Activated CD4-positive, alpha-beta T cell treated with anti-CD3 and anti-CD28 coated beads, Interleukin-2, amount 10 ng/mL, durations not matched to agents 24 days and 14 days (primary cell): ENCODE results near the gene CLIC4. TPM values are rescaled to one million over a fixed set of nuclear protein-coding genes. Genes with fewer than 3 reads are reported as not detected.
"Not testable (repeated sequence)": the region's sequence is repeated elsewhere in the genome, so short reads cannot be mapped to it uniquely, and the experiment has no call there.

Experiments
- DNase-seq: peaks from one replicate; pipeline ENCODE4 v3.0.0; 2022
- H3K27ac Mint-ChIP-seq: one replicate; pipeline ENCODE4 v1.8.0; 2022; ENCODE audit warnings: mild to moderate bottlenecking, mixed read lengths
- H3K27me3 Mint-ChIP-seq: one replicate; pipeline ENCODE4 v1.8.0; 2022; ENCODE audit warnings: mixed read lengths
- H3K36me3 Mint-ChIP-seq: one replicate; pipeline ENCODE4 v1.8.0; 2022; ENCODE audit warnings: low read depth, mild to moderate bottlenecking, mixed read lengths
- H3K4me1 Mint-ChIP-seq: one replicate; pipeline ENCODE4 v1.8.0; 2021; ENCODE audit warnings: mixed read lengths
- H3K4me3 Mint-ChIP-seq: one replicate; pipeline ENCODE4 v1.8.0; 2022; ENCODE audit warnings: mild to moderate bottlenecking, moderate library complexity, mixed read lengths
- H3K9me3 Mint-ChIP-seq: one replicate; pipeline ENCODE4 v1.8.0; 2021; ENCODE audit warnings: mixed read lengths
- intact Hi-C: fragments of 100-400 bp; cut with micrococcal nuclease; formaldehyde crosslinking; loops from one replicate; pipeline ENCODE4 v1.15.1; 2023
- total RNA-seq: library from RNA; stranded (reverse); gene quantifications from 2 replicates; pipeline ENCODE4 v1.2.3, GENCODE V29; 2022

CLIC4 gene
- total RNA-seq: 15.7 and 17.4 TPM in 2 replicates

- peak within 1 kb of the TSS; percentile 86 for H3K27ac Mint-ChIP-seq
- peak; percentile 100 for DNase-seq
- H3K4me3 Mint-ChIP-seq: peak within 1 kb of the TSS; percentile 94
- no peaks in the 10 kb centered on the region for H3K27me3 Mint-ChIP-seq
- no peaks in the 10 kb centered on the region for H3K9me3 Mint-ChIP-seq
- intact Hi-C loops: loop anchor here (1.0 to 10.0 kb wide), 4 partner anchors 102 to 488 kb away; partner anchors contain the start of genes SRRM1 and SYF2
- H3K36me3 Mint-ChIP-seq: peaks cover 1% of the 10 kb centered on the region
- H3K4me1 Mint-ChIP-seq: peaks cover 53% of the 10 kb centered on the region
These were observed at the start of gene CLIC4 for GRCh38 chr1:24744911-24745710. CLIC4 (plus strand) TSS chr1:24745447; CDS start chr1:24745554, 107 bp downstream.

DNA sequence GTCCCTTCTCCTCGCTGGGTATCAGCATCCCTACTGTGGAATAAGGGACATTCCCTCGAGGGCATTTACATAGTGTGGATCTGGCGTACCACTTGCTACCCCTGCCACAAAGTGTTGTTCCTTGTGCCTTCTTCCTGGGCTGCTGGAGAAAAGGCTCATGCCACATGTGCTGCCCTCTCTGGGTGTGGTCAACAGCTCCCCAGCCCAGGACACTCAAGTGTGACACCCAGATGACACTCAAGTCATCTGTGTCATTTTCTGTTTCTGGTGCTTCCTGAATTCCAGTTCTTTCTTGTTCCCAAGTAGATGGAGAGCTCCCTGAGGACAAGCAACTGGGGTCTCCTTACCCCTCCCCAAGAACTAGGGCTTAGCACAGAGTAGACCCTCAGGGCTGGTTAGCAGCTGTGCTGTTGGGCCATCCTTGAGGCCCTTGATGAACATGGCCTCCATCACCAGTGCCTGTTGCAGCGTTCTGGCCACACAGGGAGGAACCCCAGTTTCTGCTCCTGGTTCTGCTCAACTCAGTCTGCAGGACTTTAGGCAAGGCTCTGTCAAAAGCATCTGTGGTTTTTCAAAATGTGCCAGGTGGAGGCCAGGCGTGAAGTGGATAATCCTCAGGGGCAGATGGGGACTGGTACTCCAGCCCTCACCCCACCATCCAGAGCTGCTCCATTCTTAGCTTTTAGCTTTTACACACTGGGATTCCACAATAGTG is 49.0 kb upstream of the CLIC4 start:
- Mint-ChIP-seq H3K27ac (no peak overlapping the region), H3K36me3 (no peaks in the 10 kb centered on the region), H3K4me1 (peaks cover 7% of the 10 kb centered on the region), H3K27me3 (peaks cover 8% of the 10 kb centered on the region), H3K9me3 (no peaks in the 10 kb centered on the region), H3K4me3 (no peak overlapping the region)
- no peak for DNase-seq
- intact Hi-C loops: no loop called here

GRCh38 chr1:24696756-24697330 is 48.4 kb upstream of the CLIC4 start:
- H3K9me3 Mint-ChIP-seq: no peaks in the 10 kb centered on the region
- H3K27me3 Mint-ChIP-seq: peaks cover 7% of the 10 kb centered on the region
- DNase-seq: no peak
- intact Hi-C loops: no loop called here
- peaks cover 7% of the 10 kb centered on the region for H3K4me1 Mint-ChIP-seq
- no peak overlapping the region for H3K27ac Mint-ChIP-seq
- H3K4me3 Mint-ChIP-seq: no peak overlapping the region
- no peaks in the 10 kb centered on the region for H3K36me3 Mint-ChIP-seq

- H3K27ac Mint-ChIP-seq, intact Hi-C loops: not testable (repeated sequence)
These were observed 47.7 kb upstream of the CLIC4 start for GRCh38 chr1:24697453-24698001.

DNA sequence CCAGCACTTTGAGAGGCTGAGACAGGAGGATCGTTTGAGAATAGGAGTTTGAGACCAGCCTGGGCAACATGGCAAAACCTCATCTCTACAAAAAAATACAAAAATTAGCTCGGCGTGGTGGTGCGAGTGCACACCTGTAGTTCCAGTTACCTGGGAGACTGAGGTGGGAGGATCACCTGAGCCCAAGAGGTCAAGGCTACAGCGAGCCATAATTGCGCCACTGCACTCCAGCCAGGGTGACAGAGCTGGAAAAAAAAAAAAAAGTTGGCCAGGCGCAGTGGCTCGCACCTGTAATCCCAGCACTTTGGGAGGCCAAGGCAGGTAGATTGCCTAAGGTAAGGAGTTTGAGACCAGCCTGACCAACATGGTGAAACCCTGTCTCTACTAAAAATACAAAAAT is 46.9 kb upstream of the CLIC4 start:
- H3K9me3 Mint-ChIP-seq, H3K4me3 Mint-ChIP-seq, H3K36me3 Mint-ChIP-seq, H3K27me3 Mint-ChIP-seq, H3K27ac Mint-ChIP-seq, H3K4me1 Mint-ChIP-seq, DNase-seq, intact Hi-C loops: not testable (repeated sequence)

More at GRCh38 chr1:24697453-24698001, 47.7 kb upstream of the CLIC4 start:
- not testable (repeated sequence) for H3K4me1 Mint-ChIP-seq, H3K9me3 Mint-ChIP-seq, H3K36me3 Mint-ChIP-seq, H3K4me3 Mint-ChIP-seq, DNase-seq, H3K27me3 Mint-ChIP-seq

DNA sequence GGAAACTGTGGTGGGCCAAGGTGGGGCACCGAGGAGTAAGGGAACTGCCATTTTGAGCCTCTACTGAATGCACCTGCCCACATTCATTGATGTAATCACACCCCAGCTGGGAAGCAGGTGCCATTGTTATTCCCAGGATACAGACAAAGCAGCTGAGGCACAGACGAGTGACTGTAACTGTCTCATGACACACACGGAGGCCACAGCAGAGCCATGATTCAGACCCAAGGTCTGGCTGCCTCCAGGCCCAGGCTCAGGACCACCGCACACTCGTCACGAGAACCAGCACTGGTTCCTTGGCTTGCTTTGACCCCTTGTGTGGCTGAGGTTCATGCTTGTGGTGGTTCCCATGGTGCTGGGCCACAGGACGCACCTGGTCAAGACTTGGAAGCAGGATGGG is 45.6 kb upstream of the CLIC4 start:
- no peak for DNase-seq
- H3K9me3 Mint-ChIP-seq: no peaks in the 10 kb centered on the region
- peaks cover 7% of the 10 kb centered on the region for H3K27me3 Mint-ChIP-seq
- peaks cover 3% of the 10 kb centered on the region for H3K4me1 Mint-ChIP-seq
- intact Hi-C loops: no loop called here
- no peaks in the 10 kb centered on the region for H3K36me3 Mint-ChIP-seq
- H3K27ac Mint-ChIP-seq: no peak overlapping the region
- no peak overlapping the region for H3K4me3 Mint-ChIP-seq

DNA sequence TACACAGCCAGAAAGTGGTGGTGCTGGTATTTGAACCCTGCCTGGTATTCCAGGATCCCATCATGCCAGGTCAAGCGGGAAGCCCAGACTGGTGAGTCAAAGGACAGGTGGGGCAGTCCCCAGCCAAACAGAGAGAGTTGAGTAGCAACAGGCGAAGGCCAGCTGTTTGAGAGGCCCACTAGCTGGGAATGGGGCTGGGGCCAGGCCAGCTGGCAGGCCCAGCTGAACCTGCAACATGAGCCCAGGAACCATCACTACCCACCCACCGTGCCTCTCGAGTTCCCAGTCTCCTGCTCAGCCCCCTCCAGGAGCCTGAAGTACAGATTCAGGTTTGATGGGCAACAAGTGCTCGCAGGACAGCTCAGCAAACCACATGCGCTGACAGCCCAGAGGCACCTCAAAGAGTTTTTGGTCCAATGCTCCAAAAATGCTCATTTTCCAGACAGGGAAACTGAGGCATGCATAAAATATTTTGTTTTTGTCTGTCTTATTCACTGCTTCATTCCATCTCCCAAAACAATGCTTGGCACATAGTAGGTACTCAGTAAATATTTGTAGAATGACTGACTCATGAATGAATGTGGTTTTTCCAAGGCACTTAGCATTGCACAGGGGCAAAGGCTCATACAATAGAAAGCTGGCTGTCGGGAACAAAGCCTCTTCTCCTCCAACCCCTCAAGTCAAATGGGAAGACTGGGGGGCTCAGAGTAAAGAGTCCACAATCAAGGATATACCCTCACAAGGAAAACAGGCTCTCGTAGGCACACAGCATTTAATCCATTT is 42.5 kb upstream of the CLIC4 start:
- no peak overlapping the region for H3K4me3 Mint-ChIP-seq
- H3K36me3 Mint-ChIP-seq: no peaks in the 10 kb centered on the region
- H3K4me1 Mint-ChIP-seq: peaks cover 13% of the 10 kb centered on the region
- no peaks in the 10 kb centered on the region for H3K9me3 Mint-ChIP-seq
- intact Hi-C loops: no loop called here
- no peaks in the 10 kb centered on the region for H3K27me3 Mint-ChIP-seq
- H3K27ac Mint-ChIP-seq: no peak overlapping the region
- no peak for DNase-seq

DNA sequence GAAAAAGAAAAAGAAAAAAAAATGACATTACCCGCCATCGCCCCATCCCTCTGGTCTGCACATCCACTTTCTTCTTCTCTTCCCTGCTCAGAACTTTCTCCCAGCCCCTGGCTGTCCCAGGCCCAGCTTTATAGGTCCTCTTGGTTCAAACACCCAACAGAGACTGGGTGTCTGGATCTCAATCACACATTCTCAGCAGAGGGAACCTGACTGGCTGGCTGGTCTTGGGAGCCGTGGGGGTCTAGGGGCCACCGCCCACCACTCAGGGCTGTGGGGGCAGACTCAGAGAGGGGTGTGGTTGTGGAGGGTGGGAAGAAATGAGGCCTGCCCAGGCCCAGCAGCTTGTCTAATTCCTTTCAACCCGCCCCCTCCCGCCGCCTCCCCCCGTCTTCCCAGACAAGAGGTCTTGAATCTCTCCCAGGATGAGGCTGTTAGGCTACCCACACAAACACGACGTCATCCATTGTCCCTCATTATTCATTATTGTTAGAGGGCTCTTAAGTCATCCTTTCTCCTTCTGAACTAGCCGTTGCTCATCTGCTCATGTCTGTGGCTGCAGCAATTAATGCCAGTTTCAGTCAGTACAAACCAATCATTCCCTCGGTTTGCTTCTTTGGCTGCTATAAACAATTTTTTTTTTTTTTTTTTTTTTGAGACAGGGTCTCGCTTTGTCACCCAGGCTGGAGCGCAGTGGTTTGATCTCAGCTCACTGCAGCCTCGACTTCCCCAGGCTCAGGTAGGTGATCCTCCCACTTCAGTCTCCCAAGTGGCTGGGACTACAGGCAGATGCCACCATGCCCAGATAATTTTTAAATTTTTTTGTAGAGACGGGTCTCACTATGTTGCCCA is 40.6 kb upstream of the CLIC4 start:
- intact Hi-C loops: no loop called here
- no peaks in the 10 kb centered on the region for H3K9me3 Mint-ChIP-seq
- no peaks in the 10 kb centered on the region for H3K27me3 Mint-ChIP-seq
- peaks cover 16% of the 10 kb centered on the region for H3K4me1 Mint-ChIP-seq
- H3K4me3 Mint-ChIP-seq: no peak overlapping the region
- no peak for DNase-seq
- no peak overlapping the region for H3K27ac Mint-ChIP-seq
- no peaks in the 10 kb centered on the region for H3K36me3 Mint-ChIP-seq

DNA sequence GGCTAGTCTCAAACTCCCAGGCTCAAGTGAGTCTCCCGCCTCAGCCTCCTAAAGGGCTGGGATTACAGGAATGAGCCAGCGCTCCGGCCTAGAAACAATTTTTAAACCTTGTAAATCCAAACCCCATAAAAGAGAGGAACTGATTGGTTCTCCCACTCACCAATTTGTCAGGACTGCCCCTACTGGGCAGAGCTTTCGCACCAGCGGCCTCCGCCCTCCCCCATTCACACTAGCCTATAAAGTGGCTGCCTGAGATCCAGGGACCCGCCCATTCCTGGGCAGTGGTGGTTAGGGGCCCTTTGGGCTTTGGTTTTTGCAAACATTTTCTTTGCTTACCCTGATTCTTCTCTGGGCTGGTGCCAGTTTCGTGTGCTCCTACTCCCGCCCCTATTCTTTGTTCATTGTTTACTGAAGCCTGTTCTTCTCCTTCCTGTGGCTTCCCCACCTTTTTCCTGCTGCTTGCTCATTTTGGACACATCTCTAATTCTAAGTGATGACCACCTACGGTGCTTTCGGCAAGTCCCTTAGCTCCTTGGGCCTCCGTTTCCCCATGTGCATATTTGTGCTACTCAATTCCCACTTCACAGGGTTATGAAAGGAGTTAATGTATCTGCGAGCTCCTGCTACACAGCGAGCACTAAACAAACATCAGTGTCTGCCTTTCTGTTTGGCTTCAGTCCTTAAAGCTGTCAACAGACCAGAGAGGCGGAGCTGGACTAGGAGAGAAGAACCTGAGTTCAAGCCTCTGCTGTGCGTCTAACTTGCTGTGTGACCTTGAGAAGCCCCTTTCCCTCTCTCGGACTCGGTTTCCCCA is 39.8 kb upstream of the CLIC4 start:
- peak overlapping the region; percentile 62 for H3K27ac Mint-ChIP-seq
- H3K36me3 Mint-ChIP-seq: peaks cover 1% of the 10 kb centered on the region
- DNase-seq: peak; percentile 83
- peak overlapping the region; percentile 43 for H3K4me3 Mint-ChIP-seq
- H3K27me3 Mint-ChIP-seq: no peaks in the 10 kb centered on the region
- intact Hi-C loops: no loop called here
- H3K4me1 Mint-ChIP-seq: peaks cover 23% of the 10 kb centered on the region
- H3K9me3 Mint-ChIP-seq: no peaks in the 10 kb centered on the region

DNA sequence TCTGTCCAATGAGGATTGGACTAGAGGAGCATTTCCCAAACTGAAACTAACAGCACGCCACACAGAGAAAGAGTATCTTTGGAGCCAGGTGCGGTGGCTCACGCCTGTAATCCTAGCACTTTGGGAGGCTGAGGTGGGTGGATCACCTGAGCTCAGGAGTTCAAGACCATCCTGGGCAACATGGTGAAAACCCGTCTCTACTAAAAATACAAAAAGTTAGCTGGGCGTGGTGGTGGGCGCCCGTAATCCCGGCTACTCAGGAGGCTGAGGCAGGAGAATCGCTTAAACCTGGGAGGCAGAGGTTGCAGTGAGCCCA is 39.2 kb upstream of the CLIC4 start:
- H3K27ac Mint-ChIP-seq, DNase-seq, intact Hi-C loops, H3K36me3 Mint-ChIP-seq, H3K9me3 Mint-ChIP-seq, H3K4me3 Mint-ChIP-seq, H3K27me3 Mint-ChIP-seq: not testable (repeated sequence)
- H3K4me1 Mint-ChIP-seq: peaks cover 23% of the 10 kb centered on the region

DNA sequence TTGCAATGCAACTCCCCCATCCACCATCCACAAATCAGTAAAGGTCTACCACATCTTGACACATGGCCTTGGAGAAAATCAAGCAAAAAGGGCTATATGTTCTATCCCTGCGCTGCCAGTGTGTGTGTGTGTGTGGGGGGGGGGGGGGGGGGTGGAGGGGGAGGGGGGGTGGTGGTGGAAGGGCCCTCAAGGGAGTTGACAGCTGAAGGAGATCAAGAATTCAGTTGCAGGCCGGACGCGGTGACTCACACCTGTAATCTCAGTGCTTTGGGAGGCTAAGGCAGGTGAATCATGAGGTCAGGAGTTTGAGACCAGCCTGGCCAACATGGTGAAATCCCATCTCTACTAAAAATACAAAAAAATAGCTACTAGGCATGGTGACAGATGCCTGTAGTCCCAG is 37.6 kb upstream of the CLIC4 start:
- peaks cover 23% of the 10 kb centered on the region for H3K4me1 Mint-ChIP-seq
- no peak for DNase-seq
- H3K4me3 Mint-ChIP-seq: no peak overlapping the region
- H3K9me3 Mint-ChIP-seq: no peaks in the 10 kb centered on the region
- no peak overlapping the region for H3K27ac Mint-ChIP-seq
- H3K27me3 Mint-ChIP-seq: no peaks in the 10 kb centered on the region
- H3K36me3 Mint-ChIP-seq: peaks cover 1% of the 10 kb centered on the region
- intact Hi-C loops: no loop called here

DNA sequence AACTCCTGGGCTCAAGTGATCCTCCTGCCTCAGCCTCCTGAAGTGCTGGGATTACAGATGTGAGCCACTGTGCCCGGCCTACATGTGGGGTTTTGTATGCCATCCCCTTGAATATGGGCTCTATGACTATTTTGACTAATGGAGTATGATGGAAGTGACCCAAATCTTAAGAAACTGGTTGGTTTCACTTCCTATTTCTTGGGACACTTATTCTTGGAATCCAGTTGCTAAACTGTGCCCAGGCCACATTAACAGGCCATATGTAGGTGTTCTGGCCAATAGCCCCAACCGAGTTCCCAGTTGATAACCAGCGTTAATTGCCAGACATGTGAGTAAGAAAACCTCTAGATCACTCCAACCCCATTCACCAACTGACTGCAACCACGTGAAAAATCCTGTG is 36.3 kb upstream of the CLIC4 start:
- intact Hi-C loops: no loop called here
- peaks cover 1% of the 10 kb centered on the region for H3K36me3 Mint-ChIP-seq

More for the DNA sequence above, 36.3 kb upstream of the CLIC4 start:
- no peak for DNase-seq
- no peaks in the 10 kb centered on the region for H3K27me3 Mint-ChIP-seq
- no peak overlapping the region for H3K4me3 Mint-ChIP-seq
- peaks cover 23% of the 10 kb centered on the region for H3K4me1 Mint-ChIP-seq
- no peaks in the 10 kb centered on the region for H3K9me3 Mint-ChIP-seq
- no peak overlapping the region for H3K27ac Mint-ChIP-seq
